Psoas muscle (tissue), 8 donors: Measurements from ENCODE around the gene FRY. TPM values are rescaled to one million over a fixed set of nuclear protein-coding genes. Genes with fewer than 3 reads are reported as not detected.

Experiments
- ATAC-seq, 4 donors: fragments of 200-7000 bp; cut with Tn5 transposase; one replicate each; pipeline ENCODE4 v1.9.1; 2020; ENCODE audit warnings: moderate library complexity in 3 of 4, mild to moderate bottlenecking in 2 of 4
- DNase-seq, 2 donors: peaks; one replicate each; pipeline ENCODE4 v3.0.0-alpha.2; 2020
- H3K27ac ChIP-seq: fragments of 200-600 bp; one replicate; pipeline ENCODE4 v1.8.0; 2022
- H3K27me3 ChIP-seq, 3 donors: fragments of 200-600 bp in 1 of 3; one replicate each; pipeline versions ENCODE4 v1.6.1 to v1.8.0; 2013 to 2022; ENCODE audit warnings: low read length in 2 of 3, mild to moderate bottlenecking in 2 of 3, moderate library complexity in 1 of 3; ENCODE audit not compliant: insufficient read depth in 3 of 3
- H3K36me3 ChIP-seq, 2 donors: fragments of 200-600 bp in 1 of 2; one replicate each; pipeline versions ENCODE4 v1.6.1 to v1.8.0; 2013 to 2022; ENCODE audit warnings: low read depth in 1 of 2, mild to moderate bottlenecking in 1 of 2, moderate library complexity in 1 of 2; ENCODE audit not compliant: insufficient read depth in 1 of 2
- H3K4me1 ChIP-seq: fragments of 200-600 bp; one replicate; pipeline ENCODE4 v1.8.0; 2022
- H3K4me3 ChIP-seq: fragments of 200-600 bp; one replicate; pipeline ENCODE4 v1.8.0; 2022; ENCODE audit warnings: mild to moderate bottlenecking
- H3K9me3 ChIP-seq: fragments of 200-600 bp; one replicate; pipeline ENCODE4 v1.8.0; 2022
- whole genome bisulfite sequencing, 3 donors: extraction: QIAGEN DNeasy Blood & Tissue Kit; methylation state at CpG; one replicate each; pipeline versions ENCODE4 v1.1.6 to v1.1.7; 2013; 5-methylcytosine and 5-hydroxymethylcytosine counted together
- intact Hi-C, 2 donors: fragments of 100-400 bp; cut with DNase I; formaldehyde crosslinking; loops; one replicate each; pipeline versions ENCODE4 v1.11.0 to v1.14.2; 2022
- polyA plus RNA-seq, 3 donors: library from polyadenylated mRNA; stranded (reverse); fragments of 200-250 nt; gene quantifications; one replicate each; pipeline ENCODE4 v1.2.3, GENCODE V29; 2013
- total RNA-seq, 4 donors: library from RNA; stranded (reverse); fragmentation: NEBNext Ultra II Directional in 2 of 4; extraction: Animal tissue kit (Norgen Biotek cat#: 25700) in 2 of 4; gene quantifications; one replicate each; pipeline versions ENCODE4 v1.2.1 to v1.2.4, GENCODE V29; 2021 to 2023
- TF ChIP-seq, protein P1 (sequence below): fragments of 200-600 bp; IDR thresholded peaks from one replicate; pipeline ENCODE4 v1.8.0; 2022; ENCODE audit warnings: antibody characterized with exemption
- donor health status: healthy with polysubstance abuse.
- donor health status: DM: no; HTN: no; CAD: no; lungs with moderate emphysema.
- donor health status: Bipolar disorder and iron deficiency.
- donor health status: healthy.
- donor health status: DM: yes; HTN: yes; CAD: no.
- donor health status: DM: no; HTN: no; CAD: no.
- donor health status: DM: no; HTN: no; CAD: no.
- donor health status: DM: yes; HTN: yes; CAD: no.

Gene FRY
- total and polyA plus RNA-seq, 7 donors, result 7.1 to 56.9 (median 24.0) TPM

DNA sequence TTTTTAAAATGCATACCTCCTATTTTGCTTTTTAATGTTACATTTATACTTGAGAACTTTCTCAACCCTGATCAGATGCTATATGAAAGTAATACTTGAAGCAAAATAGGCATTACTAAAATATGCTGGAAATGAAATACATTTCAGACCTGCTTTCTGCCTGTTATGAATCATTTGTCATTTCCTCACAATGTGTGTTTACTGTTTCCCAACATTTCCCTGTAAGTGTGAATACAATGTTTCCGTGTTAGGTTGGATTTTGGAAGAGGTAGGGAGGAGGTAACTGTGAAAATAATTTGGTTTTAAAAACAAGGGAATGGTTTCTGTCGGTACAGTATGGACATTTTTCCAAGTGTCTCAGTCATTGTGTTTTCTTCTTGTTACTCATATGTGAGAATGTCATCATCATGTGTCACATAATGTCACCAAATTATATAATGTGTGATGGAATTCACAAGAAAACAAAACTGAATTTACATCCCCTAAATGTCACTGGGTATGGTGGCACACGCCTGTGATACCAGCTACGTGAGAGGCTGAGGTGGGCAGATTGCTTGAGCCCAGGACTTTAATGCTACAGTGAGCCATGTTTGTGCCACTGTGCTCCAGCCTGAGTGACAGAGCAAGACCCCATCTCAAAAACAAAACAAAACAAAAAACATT, 240.6 kb downstream of the FRY start:
- TF ChIP-seq, protein P1, sequence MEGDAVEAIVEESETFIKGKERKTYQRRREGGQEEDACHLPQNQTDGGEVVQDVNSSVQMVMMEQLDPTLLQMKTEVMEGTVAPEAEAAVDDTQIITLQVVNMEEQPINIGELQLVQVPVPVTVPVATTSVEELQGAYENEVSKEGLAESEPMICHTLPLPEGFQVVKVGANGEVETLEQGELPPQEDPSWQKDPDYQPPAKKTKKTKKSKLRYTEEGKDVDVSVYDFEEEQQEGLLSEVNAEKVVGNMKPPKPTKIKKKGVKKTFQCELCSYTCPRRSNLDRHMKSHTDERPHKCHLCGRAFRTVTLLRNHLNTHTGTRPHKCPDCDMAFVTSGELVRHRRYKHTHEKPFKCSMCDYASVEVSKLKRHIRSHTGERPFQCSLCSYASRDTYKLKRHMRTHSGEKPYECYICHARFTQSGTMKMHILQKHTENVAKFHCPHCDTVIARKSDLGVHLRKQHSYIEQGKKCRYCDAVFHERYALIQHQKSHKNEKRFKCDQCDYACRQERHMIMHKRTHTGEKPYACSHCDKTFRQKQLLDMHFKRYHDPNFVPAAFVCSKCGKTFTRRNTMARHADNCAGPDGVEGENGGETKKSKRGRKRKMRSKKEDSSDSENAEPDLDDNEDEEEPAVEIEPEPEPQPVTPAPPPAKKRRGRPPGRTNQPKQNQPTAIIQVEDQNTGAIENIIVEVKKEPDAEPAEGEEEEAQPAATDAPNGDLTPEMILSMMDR, result no peak
- no peak for DNase-seq
- peaks cover 16 to 84% of the 10 kb centered on the region in 2 donors for H3K36me3 ChIP-seq
- no peaks in the 10 kb centered on the region for H3K27me3 ChIP-seq
- ATAC-seq, result no peak
- H3K4me1 ChIP-seq, result no peaks in the 10 kb centered on the region
- H3K4me3 ChIP-seq, result no peak overlapping the region
- WGBS, 3 donors, result 73 to 84% (median 79%) methylated on average over 4 of the region's 4 CpGs
- H3K27ac ChIP-seq, result no peak overlapping the region
- intact Hi-C loops, result no loop called here
- no peaks in the 10 kb centered on the region for H3K9me3 ChIP-seq

GRCh38 chr13:32277839-32278238, 246.3 kb downstream of the FRY start:
- WGBS, 3 donors, result 52 to 98% (median 91%) methylated on average over 1 of the region's 1 CpG
- intact Hi-C loops, result no loop called here
- Histone ChIP-seq H3K27me3 (no peaks in the 10 kb centered on the region), H3K9me3 (no peaks in the 10 kb centered on the region), H3K27ac (no peak overlapping the region), H3K4me3 (no peak overlapping the region), H3K4me1 (no peaks in the 10 kb centered on the region), H3K36me3 (peaks cover 6 to 90% of the 10 kb centered on the region in 2 donors)
- DNase-seq (no peak), ATAC-seq (no peak)
- TF ChIP-seq, protein P1, result no peak

DNA sequence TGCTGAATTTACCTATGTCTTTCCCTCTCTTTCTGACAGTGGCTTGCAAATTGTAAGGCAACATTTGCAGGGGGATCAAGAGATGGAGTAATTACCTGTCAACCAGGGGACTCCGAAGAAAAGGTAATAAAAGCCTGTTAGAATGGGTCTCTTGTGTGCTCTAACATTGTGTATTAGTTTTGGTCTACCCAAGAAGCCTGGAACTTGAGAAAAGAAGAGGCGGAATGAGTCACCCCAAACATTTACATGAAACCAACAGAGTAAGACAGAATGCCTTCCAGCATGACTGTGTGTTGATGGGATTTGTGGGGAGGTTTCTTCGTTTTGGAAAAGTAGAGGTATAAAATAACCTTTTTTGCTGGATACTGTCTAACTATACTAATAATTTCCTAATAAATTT, 246.9 kb downstream of the FRY start:
- H3K4me1 ChIP-seq, result no peaks in the 10 kb centered on the region
- TF ChIP-seq, protein P1, result no peak
- H3K9me3 ChIP-seq, result no peaks in the 10 kb centered on the region
- H3K4me3 ChIP-seq, result no peak overlapping the region
- H3K36me3 ChIP-seq, result peaks cover 6 to 95% of the 10 kb centered on the region in 2 donors
- WGBS, 3 donors, result 78 to 90% (median 88%) methylated on average over 3 of the region's 3 CpGs
- DNase-seq (no peak), ATAC-seq (no peak)
- H3K27ac ChIP-seq, result no peak overlapping the region
- intact Hi-C loops, result no loop called here
- H3K27me3 ChIP-seq, result no peaks in the 10 kb centered on the region

GRCh38 chr13:32281096-32281495, 249.5 kb downstream of the FRY start:
- TF ChIP-seq, protein P1, result no peak
- Histone ChIP-seq H3K4me3 (no peak overlapping the region), H3K27ac (no peak overlapping the region), H3K27me3 (no peaks in the 10 kb centered on the region), H3K9me3 (no peaks in the 10 kb centered on the region), H3K4me1 (peaks cover 4% of the 10 kb centered on the region), H3K36me3 (peaks cover 6 to 78% of the 10 kb centered on the region in 2 donors)
- intact Hi-C loops, result no loop called here
- DNase-seq, result no peak
- WGBS, 3 donors, result 88 to 92% (median 91%) methylated on average over 1 of the region's 1 CpG
- no peak for ATAC-seq
